NCI-H774 (cell line): Measurements from ENCODE around the gene SNX13.
"Not testable (repeated sequence)": the region's sequence is repeated elsewhere in the genome, so short reads cannot be mapped to it uniquely, and the experiment has no call there.

Experiments
- DNase-seq: peaks from one replicate; lab custom pipeline; 2025; lab: John Stamatoyannopoulos, UW

The SNX13 gene

GRCh38 chr7:17912536-17913235 lies 27.6 kb downstream of the SNX13 start:
- DNase-seq = no peak

GRCh38 chr7:17912050-17912449 lies 28.2 kb downstream of the SNX13 start:
- no peak for DNase-seq

GRCh38 chr7:17910377-17910776 lies 29.9 kb downstream of the SNX13 start:
- DNase-seq = no peak

- not testable (repeated sequence) for DNase-seq
Observed at GRCh38 chr7:17909310-17909709, 31.0 kb downstream of the SNX13 start.

GRCh38 chr7:17907014-17907413 lies 33.3 kb downstream of the SNX13 start:
- DNase-seq = no peak

- DNase-seq = no peak
Observed at GRCh38 chr7:17903337-17903736, 37.0 kb downstream of the SNX13 start.

GRCh38 chr7:17902599-17902998 lies 37.7 kb downstream of the SNX13 start:
- no peak for DNase-seq

GRCh38 chr7:17900464-17900863 lies 39.8 kb downstream of the SNX13 start:
- DNase-seq = no peak

GRCh38 chr7:17898111-17898510 lies 42.2 kb downstream of the SNX13 start:
- DNase-seq = no peak

GRCh38 chr7:17887286-17887685 lies 53.0 kb downstream of the SNX13 start:
- no peak for DNase-seq

GRCh38 chr7:17882685-17883084 lies 57.6 kb downstream of the SNX13 start:
- DNase-seq = no peak

- DNase-seq = no peak
Observed at GRCh38 chr7:17879075-17879661, 61.1 kb downstream of the SNX13 start.

- no peak for DNase-seq
Observed at GRCh38 chr7:17878627-17879026, 61.7 kb downstream of the SNX13 start.

GRCh38 chr7:17871815-17872533 lies 68.3 kb downstream of the SNX13 start:
- no peak for DNase-seq

GRCh38 chr7:17870406-17870805 lies 69.9 kb downstream of the SNX13 start:
- DNase-seq = no peak

GRCh38 chr7:17863809-17864143 lies 76.5 kb downstream of the SNX13 start:
- no peak for DNase-seq

GRCh38 chr7:17863095-17863808 lies 77.0 kb downstream of the SNX13 start:
- no peak for DNase-seq

- no peak for DNase-seq
Observed at GRCh38 chr7:17856251-17856650, 84.0 kb downstream of the SNX13 start.

GRCh38 chr7:17855202-17855601 lies 85.1 kb downstream of the SNX13 start:
- no peak for DNase-seq

GRCh38 chr7:17854261-17855047 lies 85.8 kb downstream of the SNX13 start:
- DNase-seq = no peak

- DNase-seq = no peak
Observed at GRCh38 chr7:17852361-17852760, 87.9 kb downstream of the SNX13 start.

GRCh38 chr7:17849504-17849903 lies 90.8 kb downstream of the SNX13 start:
- DNase-seq = no peak
